H1 (cell line): ENCODE measurements around the gene DIAPH2. TPM values are rescaled to one million over a fixed set of nuclear protein-coding genes. Genes with fewer than 3 reads are reported as not detected.

Source experiments
- CTCF ChIA-PET: fragments of 300-600 bp; sonication (Branson Sonifier 250); formaldehyde crosslinking; loops from one replicate; lab custom pipeline; 2021; ENCODE audit not compliant: partially characterized antibody; lab: Charles Lee
- POLR2A ChIA-PET: fragments of 300-600 bp; sonication (Branson Sonifier 250); formaldehyde crosslinking; loops from one replicate; lab custom pipeline; 2021; ENCODE audit warnings: inconsistent platforms; ENCODE audit not compliant: partially characterized antibody; lab: Charles Lee
- DNase-seq, 2 experiments: peaks; one replicate each; pipeline versions ENCODE4 v3.0.0 to v3.0.0-alpha.2; 2010 to 2022; ENCODE audit warnings: low spot score in 2 of 2, low read depth in 1 of 2, mixed read lengths in 1 of 2
- FAIRE-seq: peaks from 2 replicates; lab custom pipeline; 2011; peaks lifted over from hg19 to GRCh38; lab: Jason Lieb, UNC
- H2AFZ ChIP-seq: 2 replicates; pipeline ENCODE4 v1.8.1; 2012; ENCODE audit warnings: low read length, inconsistent platforms
- H2AK5ac ChIP-seq: 2 replicates; pipeline ENCODE4 v1.6.1; 2013; ENCODE audit warnings: low read depth, low read length
- H2BK120ac ChIP-seq: replicated peaks from 2 replicates; pipeline ENCODE3; 2013; ENCODE audit warnings: low read depth, low read length, inconsistent platforms
- H2BK12ac ChIP-seq: 2 replicates; pipeline ENCODE4 v1.6.1; 2013; ENCODE audit warnings: low read depth, low read length
- H2BK15ac ChIP-seq: 2 replicates; pipeline ENCODE4 v1.6.1; 2013; ENCODE audit warnings: low read length
- H2BK20ac ChIP-seq: 2 replicates; pipeline ENCODE4 v1.6.1; 2013; ENCODE audit warnings: low read length
- H2BK5ac ChIP-seq: 2 replicates; pipeline ENCODE4 v1.6.1; 2013; ENCODE audit warnings: low read depth, low read length
- H3K14ac ChIP-seq: 2 replicates; pipeline ENCODE4 v1.6.1; 2013; ENCODE audit warnings: inconsistent platforms; ENCODE audit not compliant: insufficient read length
- H3K18ac ChIP-seq: 2 replicates; pipeline ENCODE4 v1.6.1; 2013; ENCODE audit warnings: low read length; ENCODE audit errors: extremely low read depth
- H3K23ac ChIP-seq: 2 replicates; pipeline ENCODE4 v1.6.1; 2013; ENCODE audit warnings: inconsistent platforms; ENCODE audit not compliant: insufficient read length
- H3K23me2 ChIP-seq: 2 replicates; pipeline ENCODE4 v1.6.1; 2013; ENCODE audit warnings: low read depth, low read length
- H3K27ac ChIP-seq: 2 replicates; pipeline ENCODE4 v1.6.1; 2011; ENCODE audit warnings: low read depth, low read length, inconsistent platforms
- H3K27me3 ChIP-seq, 4 experiments: replicated peaks in 1 of 4; 1 replicate in 1 of 4; 2 replicates in 3 of 4; pipeline versions ENCODE4 v1.6.1 to v1.8.1; 2011 to 2013; ENCODE audit warnings: low read length in 3 of 4, mild to moderate bottlenecking in 3 of 4, inconsistent platforms in 2 of 4, mixed read lengths in 2 of 4, moderate library complexity in 1 of 4; ENCODE audit not compliant: control insufficient read depth in 3 of 4, insufficient read depth in 3 of 4; ENCODE audit errors: extremely low read depth in 1 of 4
- H3K36me3 ChIP-seq, 4 experiments: 2 replicates each; pipeline versions ENCODE4 v1.6.1 to v1.8.1; 2011 to 2013; ENCODE audit warnings: mild to moderate bottlenecking in 4 of 4, low read length in 3 of 4, moderate library complexity in 2 of 4, control low read depth in 1 of 4, inconsistent platforms in 1 of 4; ENCODE audit not compliant: insufficient read depth in 4 of 4, control insufficient read depth in 2 of 4
- H3K4ac ChIP-seq: replicated peaks from 2 replicates; pipeline ENCODE3; 2013; ENCODE audit warnings: low read length, low read depth, mixed read lengths, inconsistent platforms; ENCODE audit not compliant: insufficient read length
- H3K4me1 ChIP-seq, 4 experiments: replicated peaks in 1 of 4; 1 replicate in 1 of 4; 2 replicates in 3 of 4; pipeline versions ENCODE4 v1.6.1 to v1.8.1; 2011 to 2013; ENCODE audit warnings: low read length in 3 of 4, inconsistent platforms in 2 of 4, mixed read lengths in 1 of 4; ENCODE audit not compliant: insufficient read depth in 4 of 4, control insufficient read depth in 3 of 4
- H3K4me2 ChIP-seq, 2 experiments: 2 replicates each; pipeline versions ENCODE4 v1.6.1 to v1.8.1; 2011 to 2013; ENCODE audit warnings: low read depth in 2 of 2, low read length in 2 of 2, control low read depth in 1 of 2, inconsistent platforms in 1 of 2, mild to moderate bottlenecking in 1 of 2; ENCODE audit not compliant: insufficient read depth in 1 of 2
- H3K4me3 ChIP-seq, 4 experiments: fragments of 200-600, 300-600 bp in 1 of 4; sonication (generic), shearing (Covaris generic), sonication (Bioruptor Twin) in 1 of 4; 2 replicates each; pipeline versions ENCODE4 v1.5.1 to v1.8.1; 2011 to 2016; ENCODE audit warnings: low read length in 4 of 4, low read depth in 3 of 4, control low read depth in 2 of 4, inconsistent platforms in 2 of 4, mild to moderate bottlenecking in 2 of 4, mixed read lengths in 1 of 4, moderate library complexity in 1 of 4; ENCODE audit not compliant: insufficient read depth in 2 of 4; ENCODE audit errors: extremely low read depth in 1 of 4
- H3K56ac ChIP-seq: replicated peaks from 2 replicates; pipeline ENCODE3; 2013; ENCODE audit warnings: low read depth, mild to moderate bottlenecking, mixed read lengths, low read length, inconsistent platforms; ENCODE audit not compliant: insufficient read length
- H3K79me1 ChIP-seq: 2 replicates; pipeline ENCODE4 v1.6.1; 2013; ENCODE audit warnings: low read depth, low read length, control low read depth
- H3K79me2 ChIP-seq, 2 experiments: 2 replicates each; pipeline versions ENCODE4 v1.6.1 to v1.8.1; 2012 to 2013; ENCODE audit warnings: low read length in 2 of 2, mild to moderate bottlenecking in 2 of 2, inconsistent platforms in 1 of 2; ENCODE audit not compliant: insufficient read depth in 2 of 2, control insufficient read depth in 1 of 2
- H3K9ac ChIP-seq, 4 experiments: replicated peaks in 1 of 4; 1 replicate in 1 of 4; 2 replicates in 3 of 4; pipeline versions ENCODE4 v1.6.1 to v1.8.1; 2011 to 2013; ENCODE audit warnings: low read depth in 3 of 4, low read length in 3 of 4, control low read depth in 2 of 4, mild to moderate bottlenecking in 2 of 4, moderate library complexity in 2 of 4, inconsistent platforms in 1 of 4; ENCODE audit errors: extremely low read depth in 1 of 4
- H3K9me3 ChIP-seq, 2 experiments: 2 replicates each; pipeline versions ENCODE4 v1.6.1 to v1.8.1; 2012 to 2013; ENCODE audit warnings: mild to moderate bottlenecking in 2 of 2, moderate library complexity in 2 of 2, control low read depth in 1 of 2, inconsistent platforms in 1 of 2, low read depth in 1 of 2, low read length in 1 of 2, mixed read lengths in 1 of 2; ENCODE audit not compliant: insufficient read depth in 2 of 2
- H4K20me1 ChIP-seq, 2 experiments: replicated peaks in 1 of 2; 2 replicates each; pipeline versions ENCODE3 to v1.8.1; 2011 to 2013; ENCODE audit warnings: inconsistent platforms in 2 of 2, low read length in 2 of 2, mild to moderate bottlenecking in 1 of 2; ENCODE audit not compliant: insufficient read depth in 2 of 2, control insufficient read depth in 1 of 2
- H4K5ac ChIP-seq: 2 replicates; pipeline ENCODE4 v1.6.1; 2013; ENCODE audit warnings: low read length, low read depth, mixed read lengths, inconsistent platforms; ENCODE audit not compliant: insufficient read length
- H4K8ac ChIP-seq: 2 replicates; pipeline ENCODE4 v1.8.0; 2013; ENCODE audit warnings: mild to moderate bottlenecking, moderate library complexity, low read length, inconsistent platforms; ENCODE audit not compliant: insufficient read depth; ENCODE audit errors: extremely low read depth
- H4K91ac ChIP-seq: replicated peaks from 2 replicates; pipeline ENCODE3; 2013; ENCODE audit warnings: low read length, mixed read lengths, inconsistent platforms; ENCODE audit not compliant: insufficient read length
- CBX8 ChIP-seq: fragments of 300-800, 300-1000 bp; sonication (generic); IDR thresholded peaks from 2 replicates; pipeline ENCODE4 v1.7.1; 2016; ENCODE audit warnings: low read depth, low read length, borderline replicate concordance
- EZH2 ChIP-seq: fragments of 200-600 bp; sonication (generic); IDR thresholded peaks from 2 replicates; pipeline ENCODE4 v1.7.1; 2012; ENCODE audit warnings: low read depth, mild to moderate bottlenecking, moderate library complexity, low read length, inconsistent platforms; ENCODE audit not compliant: severe bottlenecking
- KDM1A ChIP-seq: fragments of 200-600, 300-600 bp; sonication (generic); IDR thresholded peaks from 2 replicates; pipeline ENCODE4 v1.7.1; 2016; ENCODE audit warnings: mild to moderate bottlenecking, low read length, borderline replicate concordance
- KDM4A ChIP-seq: IDR thresholded peaks from one replicate; pipeline ENCODE4 v1.7.1; 2012; ENCODE audit warnings: low read depth, mild to moderate bottlenecking, moderate library complexity, low read length, inconsistent platforms; ENCODE audit not compliant: severe bottlenecking
- KDM5A ChIP-seq: fragments of 200-600 bp; IDR thresholded peaks from 2 replicates; pipeline ENCODE4 v1.7.1; 2012; ENCODE audit warnings: mild to moderate bottlenecking, low read length, inconsistent platforms, mixed read lengths
- NRF1 ChIP-seq: IDR thresholded peaks from 2 replicates; pipeline ENCODE4 v1.6.1; 2011; ENCODE audit warnings: mild to moderate bottlenecking, low read depth, low read length, improper control_type of control experiment
- POLR2A ChIP-seq, 2 experiments: IDR thresholded peaks; 1 replicate in 1 of 2; 2 replicates in 1 of 2; pipeline ENCODE4 v1.6.1; 2011; ENCODE audit warnings: low read depth in 2 of 2, low read length in 2 of 2, mild to moderate bottlenecking in 2 of 2; ENCODE audit errors: control extremely low read depth in 1 of 2
- RFX5 ChIP-seq: IDR thresholded peaks from 2 replicates; pipeline ENCODE4 v1.6.1; 2011; ENCODE audit warnings: low read depth, low read length, improper control_type of control experiment, borderline replicate concordance
- RXRA ChIP-seq: IDR thresholded peaks from 2 replicates; pipeline ENCODE4 v1.6.1; 2011; ENCODE audit warnings: low read depth, mild to moderate bottlenecking, low read length, moderate library complexity; ENCODE audit not compliant: insufficient read depth
- SP1 ChIP-seq: IDR thresholded peaks from 2 replicates; pipeline ENCODE4 v1.6.1; 2011; ENCODE audit warnings: low read depth, low read length
- SUZ12 ChIP-seq: fragments of 200-600 bp; sonication (generic); IDR thresholded peaks from 2 replicates; pipeline ENCODE4 v1.6.1; 2012; ENCODE audit warnings: mild to moderate bottlenecking, inconsistent platforms, low read length, moderate library complexity, mixed read lengths
- TAF1 ChIP-seq: IDR thresholded peaks from 2 replicates; pipeline ENCODE4 v1.6.1; 2011; ENCODE audit warnings: mild to moderate bottlenecking, low read depth, low read length
- TAF7 ChIP-seq: optimal IDR thresholded peaks from 2 replicates; pipeline ENCODE3; 2011; ENCODE audit warnings: low read depth, mild to moderate bottlenecking, inconsistent platforms, low read length, moderate library complexity, borderline replicate concordance
- WGBS, 2 experiments: shearing (Covaris generic) in 1 of 2; methylation state at CpG; one replicate each; pipeline versions ENCODE4 v1.1.6 to v1.1.7; 2013 to 2015; ENCODE audit warnings: low lambda C conversion rate in 2 of 2, mixed read lengths in 2 of 2, inconsistent platforms in 1 of 2, low coverage in 1 of 2, missing lambda C conversion rate in 1 of 2; ENCODE audit not compliant: insufficient replicate concordance in 2 of 2, insufficient coverage in 1 of 2, insufficient read length in 1 of 2; ENCODE audit errors: extremely low coverage in 1 of 2, missing lambda C conversion rate in 1 of 2; 5-methylcytosine and 5-hydroxymethylcytosine counted together
- polyA plus RNA-seq, 7 experiments: library from polyadenylated mRNA; depleted of rRNA in 3 of 7; stranded (reverse) in 5 of 7; unstranded in 2 of 7; fragments of >200 nt in 5 of 7; fragments of 200-250 nt in 2 of 7; gene quantifications; 1 replicate in 5 of 7; 2 replicates in 1 of 7; 4 replicates in 1 of 7; pipeline versions ENCODE4 v1.2.1 to v1.2.3, GENCODE V29; 2011 to 2013; ENCODE audit warnings: missing spikeins in 2 of 7, mixed read lengths in 2 of 7
- total RNA-seq: library from RNA; stranded (reverse); fragmentation: NEBNext Ultra II Directional; extraction: Animal tissue kit (Norgen Biotek cat#: 25700); gene quantifications from 2 replicates; pipeline ENCODE4 v1.2.1, GENCODE V29; 2021
- TF ChIP-seq, protein P1 (sequence below): IDR thresholded peaks from 2 replicates; pipeline ENCODE4 v1.6.1; 2011; ENCODE audit warnings: low read depth, mild to moderate bottlenecking, low read length; ENCODE audit not compliant: insufficient read depth

DIAPH2 gene
- total and polyA plus RNA-seq, 2 of the 8 experiments (the other 6 are each of a cell fraction or from before 2014, with no cell fraction given) = 4.4 to 24.3 TPM

DNA sequence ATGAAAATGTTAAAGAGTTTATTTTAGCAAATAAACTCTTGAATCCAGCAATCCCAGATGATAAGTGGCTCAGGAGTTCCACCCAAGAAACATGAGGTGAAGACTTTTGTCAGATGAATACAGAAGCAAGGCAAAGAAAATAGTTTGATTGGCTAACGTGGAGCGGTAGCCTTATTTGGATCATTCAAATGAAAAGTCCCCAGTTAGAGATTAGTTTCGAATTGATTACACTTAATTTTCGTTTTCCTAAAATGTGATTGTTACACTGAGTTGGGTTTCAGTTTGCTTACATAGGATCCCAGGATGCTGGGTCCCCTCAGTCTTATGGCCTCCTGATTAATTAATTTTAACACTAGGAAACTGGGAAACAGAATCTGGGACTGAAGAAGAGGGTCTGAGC is 122.7 kb downstream of the DIAPH2 start:
- H2BK120ac ChIP-seq = no peak overlapping the region
- H3K14ac ChIP-seq = no peak overlapping the region
- H3K4ac ChIP-seq = no peak overlapping the region
- no peak overlapping the region for H2BK5ac ChIP-seq
- no peaks in the 10 kb centered on the region for H3K9me3 ChIP-seq
- H3K18ac ChIP-seq = no peak overlapping the region
- no peak overlapping the region for H3K23ac ChIP-seq
- no peak overlapping the region for H3K4me3 ChIP-seq
- H4K91ac ChIP-seq = no peak overlapping the region
- H3K79me1 ChIP-seq = no peaks in the 10 kb centered on the region
- POLR2A ChIA-PET = interaction anchor here (1.0 kb wide), 1 partner anchor 14 kb away, joined by 3 read pairs; no protein-coding TSS in a partner anchor
- no peak overlapping the region for H3K27ac ChIP-seq
- H2BK12ac ChIP-seq = no peak overlapping the region
- no peak overlapping the region for H2AFZ ChIP-seq
- H3K36me3 ChIP-seq = no peaks in the 10 kb centered on the region
- FAIRE-seq (no peak), DNase-seq (no peak)
- H4K8ac ChIP-seq = no peak overlapping the region
- H2BK15ac ChIP-seq = no peak overlapping the region
- no peak overlapping the region for H3K9ac ChIP-seq
- no peak overlapping the region for H3K56ac ChIP-seq
- no peak for TF ChIP-seq EZH2
- TF ChIP-seq RFX5 = no peak
- no peak for TF ChIP-seq TAF1
- TF ChIP-seq KDM4A = no peak
- no peak for TF ChIP-seq SUZ12
- TF ChIP-seq POLR2A (IDR thresholded peaks at IDR 0.05; ENCODE audit: control extremely low read depth in 1 of 2, low read depth in 2 of 2, low read length in 2 of 2) = no peak
- TF ChIP-seq SP1 = no peak
- TF ChIP-seq KDM1A = no peak
- TF ChIP-seq CBX8 = no peak
- no peak for TF ChIP-seq RXRA
- TF ChIP-seq KDM5A = no peak
- no peak for TF ChIP-seq NRF1
- TF ChIP-seq TAF7 = no peak
- TF ChIP-seq, protein P1, sequence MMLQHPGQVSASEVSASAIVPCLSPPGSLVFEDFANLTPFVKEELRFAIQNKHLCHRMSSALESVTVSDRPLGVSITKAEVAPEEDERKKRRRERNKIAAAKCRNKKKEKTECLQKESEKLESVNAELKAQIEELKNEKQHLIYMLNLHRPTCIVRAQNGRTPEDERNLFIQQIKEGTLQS = no peak
- H3K23me2 ChIP-seq = no peaks in the 10 kb centered on the region
- H2BK20ac ChIP-seq = no peak overlapping the region
- H3K79me2 ChIP-seq = no peaks in the 10 kb centered on the region
- WGBS, 2 experiments = 91% methylated on average over 4 of the region's 4 CpGs; no CpG with 5 or more reads in 1 of the 2 experiments
- H4K5ac ChIP-seq = no peak overlapping the region
- CTCF ChIA-PET = interaction anchor here (1.2 kb wide), 1 partner anchor 20 kb away, joined by 4 read pairs; no protein-coding TSS in a partner anchor
- no peaks in the 10 kb centered on the region for H3K27me3 ChIP-seq
- H3K4me1 ChIP-seq = no peaks in the 10 kb centered on the region
- H3K4me2 ChIP-seq = no peak overlapping the region
- H4K20me1 ChIP-seq = no peaks in the 10 kb centered on the region
- H2AK5ac ChIP-seq = no peak overlapping the region
